Breast epithelium (tissue), 4 donors: Measurements from ENCODE around the gene ZNF780A. TPM values are rescaled to one million over a fixed set of nuclear protein-coding genes. Genes with fewer than 3 reads are reported as not detected.
"Not testable (repeated sequence)": the region's sequence is repeated elsewhere in the genome, so short reads cannot be mapped to it uniquely, and the experiment has no call there.

ENCODE experiments used
- DNase-seq, 2 donors: peaks; one replicate each; pipeline ENCODE4 v3.0.0-alpha.2; 2019; ENCODE audit warnings: low spot score in 2 of 2
- H3K27ac ChIP-seq, 2 donors: fragments of 200-600 bp; sonication (generic) in 1 of 2; one replicate each; pipeline ENCODE4 v1.5.1; 2016 to 2019; ENCODE audit warnings: mild to moderate bottlenecking in 1 of 2
- H3K27me3 ChIP-seq, 2 donors: fragments of 200-600 bp; sonication (generic) in 1 of 2; one replicate each; pipeline versions ENCODE4 v1.5.1 to v1.6.0; 2017 to 2019; ENCODE audit warnings: control low read depth in 1 of 2, mild to moderate bottlenecking in 1 of 2
- H3K36me3 ChIP-seq: fragments of 200-600 bp; one replicate; pipeline ENCODE4 v1.5.1; 2019
- H3K4me1 ChIP-seq, 2 donors: fragments of 200-600 bp; sonication (generic); one replicate each; pipeline ENCODE4 v1.5.1; 2016 to 2019; ENCODE audit warnings: control low read depth in 1 of 2
- H3K4me3 ChIP-seq, 3 donors: fragments of 200-600 bp; sonication (generic); 1 replicate in 2 of 3; 2 replicates in 1 of 3; pipeline ENCODE4 v1.5.1; 2016 to 2019; ENCODE audit warnings: mild to moderate bottlenecking in 3 of 3, moderate library complexity in 2 of 3
- H3K9me3 ChIP-seq, 2 donors: fragments of 200-600 bp; sonication (generic) in 1 of 2; one replicate each; pipeline ENCODE4 v1.5.1; 2016 to 2019; ENCODE audit warnings: control low read depth in 1 of 2
- POLR2A ChIP-seq: fragments of 450-650 bp; IDR thresholded peaks from one replicate; pipeline ENCODE4 v1.6.1; 2016; ENCODE audit warnings: antibody characterized with exemption, mild to moderate bottlenecking, moderate library complexity
- POLR2AphosphoS5 ChIP-seq, 3 donors: sonication (generic); formaldehyde crosslinking; IDR thresholded peaks; one replicate each; pipeline ENCODE4 v1.6.1; 2017; ENCODE audit warnings: antibody characterized with exemption in 3 of 3
- intact Hi-C: fragments of 100-400 bp; cut with DNase I; formaldehyde crosslinking; loops from one replicate; pipeline ENCODE4 v1.15.1; 2023; ENCODE audit warnings: low total_unique reads
- total RNA-seq, 3 donors: library from RNA; depleted of rRNA; stranded (reverse); fragments of >200 nt; gene quantifications; one replicate each; pipeline ENCODE4 v1.1.0, GENCODE V29; 2016
- TF ChIP-seq, protein P1 (sequence below), 3 donors: fragments of 450-650 bp; IDR thresholded peaks; one replicate each; pipeline ENCODE4 v1.5.1; 2016 to 2017; ENCODE audit warnings: antibody characterized with exemption in 3 of 3, mild to moderate bottlenecking in 3 of 3, moderate library complexity in 3 of 3

The ZNF780A gene
- total RNA-seq, 3 donors from 2014 or later: 6.2 to 26.8 (median 14.4) TPM

- H3K9me3 ChIP-seq: peaks cover 5 to 27% of the 10 kb centered on the region in 2 donors
- TF ChIP-seq POLR2AphosphoS5 (IDR thresholded peaks at IDR 0.05): no peak
- TF ChIP-seq, protein P1, sequence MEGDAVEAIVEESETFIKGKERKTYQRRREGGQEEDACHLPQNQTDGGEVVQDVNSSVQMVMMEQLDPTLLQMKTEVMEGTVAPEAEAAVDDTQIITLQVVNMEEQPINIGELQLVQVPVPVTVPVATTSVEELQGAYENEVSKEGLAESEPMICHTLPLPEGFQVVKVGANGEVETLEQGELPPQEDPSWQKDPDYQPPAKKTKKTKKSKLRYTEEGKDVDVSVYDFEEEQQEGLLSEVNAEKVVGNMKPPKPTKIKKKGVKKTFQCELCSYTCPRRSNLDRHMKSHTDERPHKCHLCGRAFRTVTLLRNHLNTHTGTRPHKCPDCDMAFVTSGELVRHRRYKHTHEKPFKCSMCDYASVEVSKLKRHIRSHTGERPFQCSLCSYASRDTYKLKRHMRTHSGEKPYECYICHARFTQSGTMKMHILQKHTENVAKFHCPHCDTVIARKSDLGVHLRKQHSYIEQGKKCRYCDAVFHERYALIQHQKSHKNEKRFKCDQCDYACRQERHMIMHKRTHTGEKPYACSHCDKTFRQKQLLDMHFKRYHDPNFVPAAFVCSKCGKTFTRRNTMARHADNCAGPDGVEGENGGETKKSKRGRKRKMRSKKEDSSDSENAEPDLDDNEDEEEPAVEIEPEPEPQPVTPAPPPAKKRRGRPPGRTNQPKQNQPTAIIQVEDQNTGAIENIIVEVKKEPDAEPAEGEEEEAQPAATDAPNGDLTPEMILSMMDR (IDR thresholded peaks at IDR 0.05): no peak
- TF ChIP-seq POLR2A: no peak
- peaks cover 0 to 13% of the 10 kb centered on the region in 2 donors for H3K4me1 ChIP-seq
- intact Hi-C loops: no loop called here
- no peak for DNase-seq
- H3K27ac ChIP-seq: no peak overlapping the region
- peak overlapping the region in 2 of 3 donors; percentile 72 to 78 for H3K4me3 ChIP-seq
- peaks cover 4% of the 10 kb centered on the region for H3K36me3 ChIP-seq
- no peaks in the 10 kb centered on the region for H3K27me3 ChIP-seq
These were observed 36.1 kb downstream of the ZNF780A start for GRCh38 chr19:40054632-40055031.

DNA sequence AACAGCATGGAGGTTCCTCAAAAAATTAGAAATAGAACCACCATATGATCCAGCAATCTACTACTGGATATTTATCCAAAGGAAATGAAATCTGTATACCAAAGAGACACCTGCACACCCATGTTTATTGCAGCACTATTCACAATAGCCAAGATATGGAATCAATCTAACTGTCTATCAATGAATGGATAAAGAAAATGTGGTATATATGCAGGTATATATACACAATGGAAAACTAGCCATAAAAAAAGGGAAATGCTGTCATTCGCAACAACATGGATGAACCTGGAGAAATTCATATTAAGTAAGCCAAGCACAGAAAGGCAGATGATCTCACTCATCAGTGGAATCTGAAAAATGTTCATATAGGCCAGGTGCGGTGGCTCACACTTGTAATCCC is 37.3 kb downstream of the ZNF780A start:
- no peak for DNase-seq
- intact Hi-C loops: no loop called here
- Histone ChIP-seq H3K27me3 (no peaks in the 10 kb centered on the region), H3K27ac (no peak overlapping the region), H3K4me3 (no peak overlapping the region), H3K4me1 (peaks cover 0 to 13% of the 10 kb centered on the region in 2 donors), H3K36me3 (no peaks in the 10 kb centered on the region), H3K9me3 (peaks cover 5 to 15% of the 10 kb centered on the region in 2 donors)
- no peak for TF ChIP-seq POLR2A

- H3K27ac ChIP-seq, H3K4me1 ChIP-seq, H3K4me3 ChIP-seq, H3K36me3 ChIP-seq, intact Hi-C loops, DNase-seq, H3K27me3 ChIP-seq: not testable (repeated sequence)
- H3K9me3 ChIP-seq: peaks cover 29 to 40% of the 10 kb centered on the region in 2 donors
These were observed 49.0 kb downstream of the ZNF780A start for GRCh38 chr19:40041718-40042117.

GRCh38 chr19:40038047-40038446 is 52.7 kb downstream of the ZNF780A start:
- H3K27ac ChIP-seq, H3K27me3 ChIP-seq, H3K36me3 ChIP-seq, H3K4me3 ChIP-seq, H3K4me1 ChIP-seq, intact Hi-C loops, DNase-seq: not testable (repeated sequence)
- peaks cover 48 to 49% of the 10 kb centered on the region in 2 donors for H3K9me3 ChIP-seq

GRCh38 chr19:40035996-40036395 is 54.7 kb downstream of the ZNF780A start:
- Histone ChIP-seq H3K9me3 (peaks cover 58 to 70% of the 10 kb centered on the region in 2 donors), H3K4me3 (no peak overlapping the region), H3K4me1 (no peaks in the 10 kb centered on the region), H3K27me3 (no peaks in the 10 kb centered on the region), H3K27ac (no peak overlapping the region), H3K36me3 (no peaks in the 10 kb centered on the region)
- intact Hi-C loops: no loop called here
- DNase-seq: no peak
- TF ChIP-seq, protein P1 (IDR thresholded peaks at IDR 0.05): no peak
- no peak for TF ChIP-seq POLR2A
- TF ChIP-seq POLR2AphosphoS5 (IDR thresholded peaks at IDR 0.05): no peak

- Histone ChIP-seq H3K9me3 (peaks cover 70 to 89% of the 10 kb centered on the region in 2 donors), H3K4me3 (no peak overlapping the region), H3K36me3 (no peaks in the 10 kb centered on the region), H3K27ac (no peak overlapping the region), H3K4me1 (no peaks in the 10 kb centered on the region), H3K27me3 (no peaks in the 10 kb centered on the region)
- DNase-seq: no peak
- intact Hi-C loops: no loop called here
- TF ChIP-seq POLR2AphosphoS5 (IDR thresholded peaks at IDR 0.05) (no peak), POLR2A (no peak)
- TF ChIP-seq, protein P1 (IDR thresholded peaks at IDR 0.05): no peak
These were observed 56.7 kb downstream of the ZNF780A start for GRCh38 chr19:40033989-40034560.

GRCh38 chr19:40026597-40026970 is 64.2 kb downstream of the ZNF780A start:
- intact Hi-C loops: no loop called here
- peaks cover 75 to 99% of the 10 kb centered on the region in 2 donors for H3K9me3 ChIP-seq
- no peaks in the 10 kb centered on the region for H3K4me1 ChIP-seq
- TF ChIP-seq, protein P1 (IDR thresholded peaks at IDR 0.05): no peak
- TF ChIP-seq POLR2A (no peak), POLR2AphosphoS5 (IDR thresholded peaks at IDR 0.05) (no peak)
- H3K4me3 ChIP-seq: no peak overlapping the region
- no peaks in the 10 kb centered on the region for H3K36me3 ChIP-seq
- no peak overlapping the region for H3K27ac ChIP-seq
- no peaks in the 10 kb centered on the region for H3K27me3 ChIP-seq
- DNase-seq: no peak
